GM12878 (cell line): ENCODE data around the gene NELL1. TPM values are rescaled to one million over a fixed set of nuclear protein-coding genes. Genes with fewer than 3 reads are reported as not detected.

Source experiments
- ATAC-seq: fragments of 200-7000 bp; cut with Tn5 transposase; 3 replicates; pipeline ENCODE4 v1.9.1; 2020; ENCODE audit warnings: mild to moderate bottlenecking, moderate library complexity
- BruUV-seq: library from RNA; stranded (reverse); fragments of 400-500 nt; replicated peaks from 2 replicates; lab custom pipeline; 2021; lab: Mats Ljungman, UMichigan
- CTCF ChIA-PET: fragments of 300-600 bp; sonication (Branson Sonifier 250); formaldehyde crosslinking; extraction: SDS; loops from one replicate; lab custom pipeline; 2021; ENCODE audit warnings: inconsistent platforms; lab: Yijun Ruan, JAX
- POLR2A ChIA-PET: fragments of 350-600 bp; formaldehyde crosslinking; extraction: SDS; loops from one replicate; lab custom pipeline; 2021; ENCODE audit warnings: inconsistent platforms; lab: Charles Lee
- RAD21 ChIA-PET: fragments of 300-600 bp; sonication (Branson Sonifier 250); formaldehyde crosslinking; loops from one replicate; lab custom pipeline; 2023; ENCODE audit warnings: antibody characterized with exemption; ENCODE audit not compliant: unreplicated experiment; lab: Charles Lee
- SMC1A ChIA-PET: fragments of 300-600 bp; sonication (Branson Sonifier 250); formaldehyde crosslinking; loops from one replicate; lab custom pipeline; 2023; ENCODE audit not compliant: unreplicated experiment, uncharacterized antibody; lab: Charles Lee
- DNase-seq: peaks from one replicate; pipeline ENCODE4 v3.0.0-alpha.2; 2011; ENCODE audit warnings: low read depth, low spot score
- FAIRE-seq: peaks from 3 replicates; lab custom pipeline; 2011; peaks lifted over from hg19 to GRCh38; lab: Jason Lieb, UNC
- H2AFZ ChIP-seq: 2 replicates; pipeline ENCODE4 v1.6.0; 2011; ENCODE audit warnings: low read depth, low read length, control low read depth; ENCODE audit not compliant: control insufficient read depth
- H3K27ac ChIP-seq: 2 replicates; pipeline ENCODE4 v1.5.1; 2011; ENCODE audit warnings: control low read depth; ENCODE audit not compliant: control insufficient read depth, insufficient read depth
- H3K27me3 ChIP-seq, 2 experiments: replicated peaks in 1 of 2; 2 replicates each; pipeline versions ENCODE4 v1.6.0 to v1.6.1; 2011; ENCODE audit warnings: low read length in 1 of 2; ENCODE audit not compliant: control insufficient read depth in 2 of 2, insufficient read depth in 2 of 2
- H3K36me3 ChIP-seq, 2 experiments: 2 replicates each; pipeline ENCODE4 v1.5.1; 2011; ENCODE audit warnings: low read length in 1 of 2; ENCODE audit not compliant: control insufficient read depth in 2 of 2, insufficient read depth in 2 of 2
- H3K4me1 ChIP-seq: 2 replicates; pipeline ENCODE4 v1.6.1; 2011; ENCODE audit warnings: mild to moderate bottlenecking, low read length, moderate library complexity, mixed read lengths; ENCODE audit not compliant: control insufficient read depth, insufficient read depth
- H3K4me2 ChIP-seq: 2 replicates; pipeline ENCODE4 v1.6.0; 2011; ENCODE audit warnings: control low read depth; ENCODE audit not compliant: control insufficient read depth, insufficient read depth
- H3K4me3 ChIP-seq: fragments of 200-600 bp; sonication (generic); 2 replicates; pipeline ENCODE4 v1.5.1; 2016
- H3K79me2 ChIP-seq: 2 replicates; pipeline ENCODE4 v1.6.0; 2011; ENCODE audit warnings: low read length; ENCODE audit not compliant: control insufficient read depth, insufficient read depth
- H3K9ac ChIP-seq: 2 replicates; pipeline ENCODE4 v1.8.0; 2011; ENCODE audit warnings: low read length, control low read depth, mixed read lengths; ENCODE audit not compliant: control insufficient read depth, insufficient read depth
- H3K9me3 ChIP-seq: replicated peaks from 3 replicates; pipeline ENCODE4 v1.5.1; 2011; ENCODE audit warnings: mild to moderate bottlenecking, low read length; ENCODE audit not compliant: control insufficient read depth, insufficient read depth
- H4K20me1 ChIP-seq: 2 replicates; pipeline ENCODE4 v1.6.0; 2011; ENCODE audit not compliant: control insufficient read depth, insufficient read depth
- CBFB ChIP-seq: IDR thresholded peaks from 2 replicates; pipeline ENCODE4 v1.6.1; 2016; ENCODE audit warnings: antibody characterized with exemption, low read depth
- CBX5 ChIP-seq: sonication (generic); IDR thresholded peaks from 2 replicates; pipeline ENCODE4 v1.6.1; 2016; ENCODE audit warnings: low read depth, moderate library complexity, mild to moderate bottlenecking, inconsistent platforms
- HDAC2 ChIP-seq: fragments of 200-600 bp; sonication (generic); IDR thresholded peaks from 2 replicates; pipeline ENCODE4 v1.6.1; 2017
- MTA2 ChIP-seq: fragments of 450-650 bp; IDR thresholded peaks from 2 replicates; pipeline ENCODE4 v1.6.1; 2016; ENCODE audit warnings: low read depth, mild to moderate bottlenecking, moderate library complexity
- ZZZ3 ChIP-seq: IDR thresholded peaks from 2 replicates; pipeline ENCODE4 v1.6.1; 2011; ENCODE audit warnings: low read depth; ENCODE audit not compliant: control insufficient read depth, insufficient read length
- WGBS: methylation state at CpG from one replicate; pipeline ENCODE4 v1.1.6; 2016; ENCODE audit warnings: low lambda C conversion rate; ENCODE audit not compliant: insufficient replicate concordance, insufficient coverage; ENCODE audit errors: missing lambda C conversion rate; 5-methylcytosine and 5-hydroxymethylcytosine counted together
- in situ Hi-C: fragments of 300-500 bp; cut with MboI; formaldehyde crosslinking; loops from 9 replicates; pipeline ENCODE4 v1.14.3; 2018; ENCODE audit warnings: mixed read lengths
- intact Hi-C: fragments of 100-400 bp; cut with micrococcal nuclease; formaldehyde crosslinking; loops from one replicate; pipeline ENCODE4 v1.14.2; 2022; ENCODE audit not compliant: unreplicated experiment
- polyA plus RNA-seq, 11 experiments: library from polyadenylated mRNA; depleted of rRNA in 4 of 11; unstranded in 6 of 11; stranded (reverse) in 5 of 11; fragments of >200 nt; fragmentation: Nextera tagmentation in 4 of 11; fragmentation: Illumina TruSeq in 1 of 11; extraction: Ambion mirVana in 4 of 11; extraction: Trizol in 1 of 11; gene quantifications; 1 replicate in 1 of 11; 2 replicates in 10 of 11; pipeline versions ENCODE4 v1.2.1 to v1.2.3, GENCODE V29; 2011 to 2016; ENCODE audit warnings: inconsistent platforms in 2 of 11, missing spikeins in 2 of 11, low read depth in 1 of 11
- total RNA-seq, 4 experiments: library from RNA; depleted of rRNA in 3 of 4; stranded (reverse); fragments of >200 nt in 3 of 4; fragmentation: Illumina TruSeq in 1 of 4; extraction: Trizol in 1 of 4; gene quantifications; 2 replicates each; pipeline versions ENCODE4 v1.2.1 to v1.2.3, GENCODE V29; 2013 to 2021
- TF ChIP-seq, protein P1 (sequence below): fragments of 450-650 bp; conservative IDR thresholded peaks from 2 replicates; pipeline ENCODE4 v1.6.1; 2017; ENCODE audit warnings: mild to moderate bottlenecking, moderate library complexity
- TF ChIP-seq, protein P2 (sequence below): IDR thresholded peaks from 2 replicates; pipeline ENCODE4 v1.6.1; 2012; ENCODE audit warnings: mild to moderate bottlenecking, low read depth, low read length
- TF ChIP-seq, protein P3 (sequence below): fragments of 450-650 bp; IDR thresholded peaks from 2 replicates; pipeline ENCODE4 v1.6.1; 2017; ENCODE audit warnings: mild to moderate bottlenecking, moderate library complexity
- TF ChIP-seq, protein P4 (sequence below): fragments of 450-650 bp; formaldehyde crosslinking; IDR thresholded peaks from 2 replicates; pipeline ENCODE4 v1.4.0; 2020; ENCODE audit warnings: mild to moderate bottlenecking, moderate library complexity

The NELL1 gene
- total and polyA plus RNA-seq, 10 of the 15 experiments (the other 5 are each of a cell fraction or from before 2014, with no cell fraction given), result 0.02 to 0.12 TPM; not detected in 8

DNA sequence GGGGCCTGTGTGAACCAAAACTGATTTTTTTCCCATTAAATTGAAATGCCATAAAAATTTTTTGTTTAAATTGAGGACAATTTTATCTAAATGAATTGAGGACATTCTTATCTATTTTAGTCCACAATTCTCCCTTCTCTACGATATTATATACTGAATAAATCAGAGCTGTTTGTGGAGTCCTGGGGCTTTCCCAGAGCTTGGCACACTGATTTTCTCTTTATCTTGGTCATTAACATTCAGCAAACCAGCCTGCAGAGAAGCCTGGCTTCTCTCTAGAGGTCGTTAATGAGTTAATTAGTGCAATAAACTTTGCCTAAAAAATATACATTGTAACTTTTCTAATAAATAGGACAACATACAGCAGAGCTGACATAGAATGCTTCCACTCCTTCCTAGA lies 615.7 kb downstream of the NELL1 start (continued):
- TF ChIP-seq, protein P1, sequence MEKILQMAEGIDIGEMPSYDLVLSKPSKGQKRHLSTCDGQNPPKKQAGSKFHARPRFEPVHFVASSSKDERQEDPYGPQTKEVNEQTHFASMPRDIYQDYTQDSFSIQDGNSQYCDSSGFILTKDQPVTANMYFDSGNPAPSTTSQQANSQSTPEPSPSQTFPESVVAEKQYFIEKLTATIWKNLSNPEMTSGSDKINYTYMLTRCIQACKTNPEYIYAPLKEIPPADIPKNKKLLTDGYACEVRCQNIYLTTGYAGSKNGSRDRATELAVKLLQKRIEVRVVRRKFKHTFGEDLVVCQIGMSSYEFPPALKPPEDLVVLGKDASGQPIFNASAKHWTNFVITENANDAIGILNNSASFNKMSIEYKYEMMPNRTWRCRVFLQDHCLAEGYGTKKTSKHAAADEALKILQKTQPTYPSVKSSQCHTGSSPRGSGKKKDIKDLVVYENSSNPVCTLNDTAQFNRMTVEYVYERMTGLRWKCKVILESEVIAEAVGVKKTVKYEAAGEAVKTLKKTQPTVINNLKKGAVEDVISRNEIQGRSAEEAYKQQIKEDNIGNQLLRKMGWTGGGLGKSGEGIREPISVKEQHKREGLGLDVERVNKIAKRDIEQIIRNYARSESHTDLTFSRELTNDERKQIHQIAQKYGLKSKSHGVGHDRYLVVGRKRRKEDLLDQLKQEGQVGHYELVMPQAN, result no peak
- TF ChIP-seq, protein P2, sequence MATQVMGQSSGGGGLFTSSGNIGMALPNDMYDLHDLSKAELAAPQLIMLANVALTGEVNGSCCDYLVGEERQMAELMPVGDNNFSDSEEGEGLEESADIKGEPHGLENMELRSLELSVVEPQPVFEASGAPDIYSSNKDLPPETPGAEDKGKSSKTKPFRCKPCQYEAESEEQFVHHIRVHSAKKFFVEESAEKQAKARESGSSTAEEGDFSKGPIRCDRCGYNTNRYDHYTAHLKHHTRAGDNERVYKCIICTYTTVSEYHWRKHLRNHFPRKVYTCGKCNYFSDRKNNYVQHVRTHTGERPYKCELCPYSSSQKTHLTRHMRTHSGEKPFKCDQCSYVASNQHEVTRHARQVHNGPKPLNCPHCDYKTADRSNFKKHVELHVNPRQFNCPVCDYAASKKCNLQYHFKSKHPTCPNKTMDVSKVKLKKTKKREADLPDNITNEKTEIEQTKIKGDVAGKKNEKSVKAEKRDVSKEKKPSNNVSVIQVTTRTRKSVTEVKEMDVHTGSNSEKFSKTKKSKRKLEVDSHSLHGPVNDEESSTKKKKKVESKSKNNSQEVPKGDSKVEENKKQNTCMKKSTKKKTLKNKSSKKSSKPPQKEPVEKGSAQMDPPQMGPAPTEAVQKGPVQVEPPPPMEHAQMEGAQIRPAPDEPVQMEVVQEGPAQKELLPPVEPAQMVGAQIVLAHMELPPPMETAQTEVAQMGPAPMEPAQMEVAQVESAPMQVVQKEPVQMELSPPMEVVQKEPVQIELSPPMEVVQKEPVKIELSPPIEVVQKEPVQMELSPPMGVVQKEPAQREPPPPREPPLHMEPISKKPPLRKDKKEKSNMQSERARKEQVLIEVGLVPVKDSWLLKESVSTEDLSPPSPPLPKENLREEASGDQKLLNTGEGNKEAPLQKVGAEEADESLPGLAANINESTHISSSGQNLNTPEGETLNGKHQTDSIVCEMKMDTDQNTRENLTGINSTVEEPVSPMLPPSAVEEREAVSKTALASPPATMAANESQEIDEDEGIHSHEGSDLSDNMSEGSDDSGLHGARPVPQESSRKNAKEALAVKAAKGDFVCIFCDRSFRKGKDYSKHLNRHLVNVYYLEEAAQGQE, result no peak

DNA sequence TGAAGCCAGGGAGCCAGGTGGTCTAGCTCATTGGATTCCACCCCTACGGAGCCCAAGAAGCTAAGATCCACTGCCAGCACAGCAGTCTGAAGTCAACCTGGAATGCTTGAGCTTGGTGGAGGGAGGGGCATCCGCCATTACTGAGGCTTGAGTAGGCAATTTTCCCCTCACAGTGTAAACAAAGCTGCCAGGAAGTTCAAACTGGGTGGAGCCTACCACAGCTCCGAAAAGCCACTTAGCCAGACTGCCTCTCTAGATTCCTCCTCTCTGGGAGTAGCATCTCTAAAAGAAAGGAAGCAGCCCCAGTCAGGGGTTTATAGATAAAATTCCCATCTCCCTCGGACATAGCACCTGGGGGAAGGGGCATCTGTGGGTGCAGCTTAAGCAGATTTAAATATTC lies 620.3 kb downstream of the NELL1 start:
- no peak overlapping the region for H3K27ac ChIP-seq
- CTCF ChIA-PET, result no interaction called here
- H3K4me2 ChIP-seq, result no peak overlapping the region
- DNase-seq, result no peak
- 22% methylated on average over 4 of the region's 4 CpGs for WGBS
- no peak overlapping the region for H3K9ac ChIP-seq
- H3K27me3 ChIP-seq, result no peaks in the 10 kb centered on the region
- no TSS peak for BruUV-seq
- SMC1A ChIA-PET, result no interaction called here
- no peaks in the 10 kb centered on the region for H3K79me2 ChIP-seq
- H3K4me1 ChIP-seq, result no peaks in the 10 kb centered on the region
- H3K9me3 ChIP-seq, result no peaks in the 10 kb centered on the region
- in situ Hi-C loops (no loop called here), intact Hi-C loops (no loop called here)
- no peaks in the 10 kb centered on the region for H3K36me3 ChIP-seq
- no peak overlapping the region for H2AFZ ChIP-seq
- no peak for ATAC-seq
- RAD21 ChIA-PET, result no interaction called here
- FAIRE-seq, result no peak
- no peaks in the 10 kb centered on the region for H4K20me1 ChIP-seq
- POLR2A ChIA-PET, result no interaction called here
- H3K4me3 ChIP-seq, result no peak overlapping the region
- TF ChIP-seq, protein P3, sequence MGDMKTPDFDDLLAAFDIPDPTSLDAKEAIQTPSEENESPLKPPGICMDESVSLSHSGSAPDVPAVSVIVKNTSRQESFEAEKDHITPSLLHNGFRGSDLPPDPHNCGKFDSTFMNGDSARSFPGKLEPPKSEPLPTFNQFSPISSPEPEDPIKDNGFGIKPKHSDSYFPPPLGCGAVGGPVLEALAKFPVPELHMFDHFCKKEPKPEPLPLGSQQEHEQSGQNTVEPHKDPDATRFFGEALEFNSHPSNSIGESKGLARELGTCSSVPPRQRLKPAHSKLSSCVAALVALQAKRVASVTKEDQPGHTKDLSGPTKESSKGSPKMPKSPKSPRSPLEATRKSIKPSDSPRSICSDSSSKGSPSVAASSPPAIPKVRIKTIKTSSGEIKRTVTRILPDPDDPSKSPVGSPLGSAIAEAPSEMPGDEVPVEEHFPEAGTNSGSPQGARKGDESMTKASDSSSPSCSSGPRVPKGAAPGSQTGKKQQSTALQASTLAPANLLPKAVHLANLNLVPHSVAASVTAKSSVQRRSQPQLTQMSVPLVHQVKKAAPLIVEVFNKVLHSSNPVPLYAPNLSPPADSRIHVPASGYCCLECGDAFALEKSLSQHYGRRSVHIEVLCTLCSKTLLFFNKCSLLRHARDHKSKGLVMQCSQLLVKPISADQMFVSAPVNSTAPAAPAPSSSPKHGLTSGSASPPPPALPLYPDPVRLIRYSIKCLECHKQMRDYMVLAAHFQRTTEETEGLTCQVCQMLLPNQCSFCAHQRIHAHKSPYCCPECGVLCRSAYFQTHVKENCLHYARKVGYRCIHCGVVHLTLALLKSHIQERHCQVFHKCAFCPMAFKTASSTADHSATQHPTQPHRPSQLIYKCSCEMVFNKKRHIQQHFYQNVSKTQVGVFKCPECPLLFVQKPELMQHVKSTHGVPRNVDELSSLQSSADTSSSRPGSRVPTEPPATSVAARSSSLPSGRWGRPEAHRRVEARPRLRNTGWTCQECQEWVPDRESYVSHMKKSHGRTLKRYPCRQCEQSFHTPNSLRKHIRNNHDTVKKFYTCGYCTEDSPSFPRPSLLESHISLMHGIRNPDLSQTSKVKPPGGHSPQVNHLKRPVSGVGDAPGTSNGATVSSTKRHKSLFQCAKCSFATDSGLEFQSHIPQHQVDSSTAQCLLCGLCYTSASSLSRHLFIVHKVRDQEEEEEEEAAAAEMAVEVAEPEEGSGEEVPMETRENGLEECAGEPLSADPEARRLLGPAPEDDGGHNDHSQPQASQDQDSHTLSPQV, result no peak
- TF ChIP-seq HDAC2, result no peak
- TF ChIP-seq ZZZ3, result no peak
- TF ChIP-seq CBFB, result no peak
- TF ChIP-seq, protein P4, sequence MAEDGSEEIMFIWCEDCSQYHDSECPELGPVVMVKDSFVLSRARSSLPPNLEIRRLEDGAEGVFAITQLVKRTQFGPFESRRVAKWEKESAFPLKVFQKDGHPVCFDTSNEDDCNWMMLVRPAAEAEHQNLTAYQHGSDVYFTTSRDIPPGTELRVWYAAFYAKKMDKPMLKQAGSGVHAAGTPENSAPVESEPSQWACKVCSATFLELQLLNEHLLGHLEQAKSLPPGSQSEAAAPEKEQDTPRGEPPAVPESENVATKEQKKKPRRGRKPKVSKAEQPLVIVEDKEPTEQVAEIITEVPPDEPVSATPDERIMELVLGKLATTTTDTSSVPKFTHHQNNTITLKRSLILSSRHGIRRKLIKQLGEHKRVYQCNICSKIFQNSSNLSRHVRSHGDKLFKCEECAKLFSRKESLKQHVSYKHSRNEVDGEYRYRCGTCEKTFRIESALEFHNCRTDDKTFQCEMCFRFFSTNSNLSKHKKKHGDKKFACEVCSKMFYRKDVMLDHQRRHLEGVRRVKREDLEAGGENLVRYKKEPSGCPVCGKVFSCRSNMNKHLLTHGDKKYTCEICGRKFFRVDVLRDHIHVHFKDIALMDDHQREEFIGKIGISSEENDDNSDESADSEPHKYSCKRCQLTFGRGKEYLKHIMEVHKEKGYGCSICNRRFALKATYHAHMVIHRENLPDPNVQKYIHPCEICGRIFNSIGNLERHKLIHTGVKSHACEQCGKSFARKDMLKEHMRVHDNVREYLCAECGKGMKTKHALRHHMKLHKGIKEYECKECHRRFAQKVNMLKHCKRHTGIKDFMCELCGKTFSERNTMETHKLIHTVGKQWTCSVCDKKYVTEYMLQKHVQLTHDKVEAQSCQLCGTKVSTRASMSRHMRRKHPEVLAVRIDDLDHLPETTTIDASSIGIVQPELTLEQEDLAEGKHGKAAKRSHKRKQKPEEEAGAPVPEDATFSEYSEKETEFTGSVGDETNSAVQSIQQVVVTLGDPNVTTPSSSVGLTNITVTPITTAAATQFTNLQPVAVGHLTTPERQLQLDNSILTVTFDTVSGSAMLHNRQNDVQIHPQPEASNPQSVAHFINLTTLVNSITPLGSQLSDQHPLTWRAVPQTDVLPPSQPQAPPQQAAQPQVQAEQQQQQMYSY (CRISPR knock-in tag), result no peak
- TF ChIP-seq MTA2, result no peak
- TF ChIP-seq CBX5, result no peak
